WTC11 (cell line): ENCODE data around the gene ERC1.

Experiments
- ZNF263 ChIP-seq: sonication (generic); formaldehyde crosslinking; IDR thresholded peaks from 2 replicates; pipeline ENCODE4 v1.8.1; 2022; ENCODE audit warnings: low read depth, mild to moderate bottlenecking, moderate library complexity, missing genetic modification reagents
- TF ChIP-seq, protein P1 (sequence below): fragments of 200-600 bp; IDR thresholded peaks from 2 replicates; pipeline ENCODE4 v1.8.0; 2022; ENCODE audit warnings: antibody characterized with exemption
- TF ChIP-seq, protein P2 (sequence below): sonication (generic); formaldehyde crosslinking; IDR thresholded peaks from 2 replicates; pipeline ENCODE4 v1.8.0; 2022; ENCODE audit warnings: mild to moderate bottlenecking, missing genetic modification reagents
- TF ChIP-seq, protein P3 (sequence below): sonication (generic); formaldehyde crosslinking; conservative IDR thresholded peaks from 2 replicates; pipeline ENCODE4 v1.8.1; 2022; ENCODE audit warnings: mild to moderate bottlenecking, missing genetic modification reagents
- TF ChIP-seq, protein P4 (sequence below): sonication (generic); formaldehyde crosslinking; IDR thresholded peaks from 2 replicates; pipeline ENCODE4 v1.8.1; 2023; ENCODE audit warnings: mild to moderate bottlenecking, missing genetic modification reagents, moderate library complexity

DNA sequence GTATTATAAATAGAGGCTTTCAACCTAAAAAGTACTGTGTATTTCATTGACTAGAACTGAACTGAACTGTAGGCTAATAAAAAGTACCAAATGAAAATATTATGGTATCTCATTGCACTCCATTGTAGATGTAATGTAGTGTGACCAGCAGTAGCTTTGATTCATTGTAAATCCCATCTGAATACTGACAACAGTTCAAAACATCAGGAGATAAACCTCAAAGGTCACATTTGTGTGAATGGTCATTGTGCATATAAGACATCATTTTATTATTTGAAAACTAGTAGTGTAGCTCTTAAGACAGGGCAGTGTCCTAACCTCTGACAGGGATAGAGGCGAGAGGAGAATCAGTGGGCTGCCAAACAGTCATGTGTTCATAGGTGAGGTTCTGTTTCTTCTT lies 316.8 kb downstream of the ERC1 start:
- TF ChIP-seq, protein P1, sequence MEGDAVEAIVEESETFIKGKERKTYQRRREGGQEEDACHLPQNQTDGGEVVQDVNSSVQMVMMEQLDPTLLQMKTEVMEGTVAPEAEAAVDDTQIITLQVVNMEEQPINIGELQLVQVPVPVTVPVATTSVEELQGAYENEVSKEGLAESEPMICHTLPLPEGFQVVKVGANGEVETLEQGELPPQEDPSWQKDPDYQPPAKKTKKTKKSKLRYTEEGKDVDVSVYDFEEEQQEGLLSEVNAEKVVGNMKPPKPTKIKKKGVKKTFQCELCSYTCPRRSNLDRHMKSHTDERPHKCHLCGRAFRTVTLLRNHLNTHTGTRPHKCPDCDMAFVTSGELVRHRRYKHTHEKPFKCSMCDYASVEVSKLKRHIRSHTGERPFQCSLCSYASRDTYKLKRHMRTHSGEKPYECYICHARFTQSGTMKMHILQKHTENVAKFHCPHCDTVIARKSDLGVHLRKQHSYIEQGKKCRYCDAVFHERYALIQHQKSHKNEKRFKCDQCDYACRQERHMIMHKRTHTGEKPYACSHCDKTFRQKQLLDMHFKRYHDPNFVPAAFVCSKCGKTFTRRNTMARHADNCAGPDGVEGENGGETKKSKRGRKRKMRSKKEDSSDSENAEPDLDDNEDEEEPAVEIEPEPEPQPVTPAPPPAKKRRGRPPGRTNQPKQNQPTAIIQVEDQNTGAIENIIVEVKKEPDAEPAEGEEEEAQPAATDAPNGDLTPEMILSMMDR, result no peak
- TF ChIP-seq, protein P2, sequence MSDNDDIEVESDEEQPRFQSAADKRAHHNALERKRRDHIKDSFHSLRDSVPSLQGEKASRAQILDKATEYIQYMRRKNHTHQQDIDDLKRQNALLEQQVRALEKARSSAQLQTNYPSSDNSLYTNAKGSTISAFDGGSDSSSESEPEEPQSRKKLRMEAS (CRISPR knock-in tag), result no peak
- TF ChIP-seq, protein P3, sequence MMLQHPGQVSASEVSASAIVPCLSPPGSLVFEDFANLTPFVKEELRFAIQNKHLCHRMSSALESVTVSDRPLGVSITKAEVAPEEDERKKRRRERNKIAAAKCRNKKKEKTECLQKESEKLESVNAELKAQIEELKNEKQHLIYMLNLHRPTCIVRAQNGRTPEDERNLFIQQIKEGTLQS (CRISPR knock-in tag), result no peak
- TF ChIP-seq ZNF263 (CRISPR knock-in tag), result no peak
- TF ChIP-seq, protein P4, sequence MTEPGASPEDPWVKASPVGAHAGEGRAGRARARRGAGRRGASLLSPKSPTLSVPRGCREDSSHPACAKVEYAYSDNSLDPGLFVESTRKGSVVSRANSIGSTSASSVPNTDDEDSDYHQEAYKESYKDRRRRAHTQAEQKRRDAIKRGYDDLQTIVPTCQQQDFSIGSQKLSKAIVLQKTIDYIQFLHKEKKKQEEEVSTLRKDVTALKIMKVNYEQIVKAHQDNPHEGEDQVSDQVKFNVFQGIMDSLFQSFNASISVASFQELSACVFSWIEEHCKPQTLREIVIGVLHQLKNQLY (CRISPR knock-in tag), result no peak
